H1 (cell line): ENCODE measurements around the gene VAPA. TPM values are rescaled to one million over a fixed set of nuclear protein-coding genes. Genes with fewer than 3 reads are reported as not detected.

ENCODE experiments used
- CTCF ChIA-PET: fragments of 300-600 bp; sonication (Branson Sonifier 250); formaldehyde crosslinking; loops from one replicate; lab custom pipeline; 2021; ENCODE audit not compliant: partially characterized antibody; lab: Charles Lee
- POLR2A ChIA-PET: fragments of 300-600 bp; sonication (Branson Sonifier 250); formaldehyde crosslinking; loops from one replicate; lab custom pipeline; 2021; ENCODE audit warnings: inconsistent platforms; ENCODE audit not compliant: partially characterized antibody; lab: Charles Lee
- DNase-seq, 2 experiments: peaks; one replicate each; pipeline versions ENCODE4 v3.0.0 to v3.0.0-alpha.2; 2010 to 2022; ENCODE audit warnings: low spot score in 2 of 2, low read depth in 1 of 2, mixed read lengths in 1 of 2
- FAIRE-seq: peaks from 2 replicates; lab custom pipeline; 2011; peaks lifted over from hg19 to GRCh38; lab: Jason Lieb, UNC
- H2AFZ ChIP-seq: 2 replicates; pipeline ENCODE4 v1.8.1; 2012; ENCODE audit warnings: low read length, inconsistent platforms
- H2AK5ac ChIP-seq: 2 replicates; pipeline ENCODE4 v1.6.1; 2013; ENCODE audit warnings: low read depth, low read length
- H2BK120ac ChIP-seq: replicated peaks from 2 replicates; pipeline ENCODE3; 2013; ENCODE audit warnings: low read depth, low read length, inconsistent platforms
- H2BK12ac ChIP-seq: 2 replicates; pipeline ENCODE4 v1.6.1; 2013; ENCODE audit warnings: low read depth, low read length
- H2BK15ac ChIP-seq: 2 replicates; pipeline ENCODE4 v1.6.1; 2013; ENCODE audit warnings: low read length
- H2BK20ac ChIP-seq: 2 replicates; pipeline ENCODE4 v1.6.1; 2013; ENCODE audit warnings: low read length
- H2BK5ac ChIP-seq: 2 replicates; pipeline ENCODE4 v1.6.1; 2013; ENCODE audit warnings: low read depth, low read length
- H3K14ac ChIP-seq: 2 replicates; pipeline ENCODE4 v1.6.1; 2013; ENCODE audit warnings: inconsistent platforms; ENCODE audit not compliant: insufficient read length
- H3K18ac ChIP-seq: 2 replicates; pipeline ENCODE4 v1.6.1; 2013; ENCODE audit warnings: low read length; ENCODE audit errors: extremely low read depth
- H3K23ac ChIP-seq: 2 replicates; pipeline ENCODE4 v1.6.1; 2013; ENCODE audit warnings: inconsistent platforms; ENCODE audit not compliant: insufficient read length
- H3K23me2 ChIP-seq: 2 replicates; pipeline ENCODE4 v1.6.1; 2013; ENCODE audit warnings: low read depth, low read length
- H3K27ac ChIP-seq: 2 replicates; pipeline ENCODE4 v1.6.1; 2011; ENCODE audit warnings: low read depth, low read length, inconsistent platforms
- H3K27me3 ChIP-seq, 4 experiments: replicated peaks in 1 of 4; 1 replicate in 1 of 4; 2 replicates in 3 of 4; pipeline versions ENCODE4 v1.6.1 to v1.8.1; 2011 to 2013; ENCODE audit warnings: low read length in 3 of 4, mild to moderate bottlenecking in 3 of 4, inconsistent platforms in 2 of 4, mixed read lengths in 2 of 4, moderate library complexity in 1 of 4; ENCODE audit not compliant: control insufficient read depth in 3 of 4, insufficient read depth in 3 of 4; ENCODE audit errors: extremely low read depth in 1 of 4
- H3K36me3 ChIP-seq, 4 experiments: 2 replicates each; pipeline versions ENCODE4 v1.6.1 to v1.8.1; 2011 to 2013; ENCODE audit warnings: mild to moderate bottlenecking in 4 of 4, low read length in 3 of 4, moderate library complexity in 2 of 4, control low read depth in 1 of 4, inconsistent platforms in 1 of 4; ENCODE audit not compliant: insufficient read depth in 4 of 4, control insufficient read depth in 2 of 4
- H3K4ac ChIP-seq: replicated peaks from 2 replicates; pipeline ENCODE3; 2013; ENCODE audit warnings: low read length, low read depth, mixed read lengths, inconsistent platforms; ENCODE audit not compliant: insufficient read length
- H3K4me1 ChIP-seq, 4 experiments: replicated peaks in 1 of 4; 1 replicate in 1 of 4; 2 replicates in 3 of 4; pipeline versions ENCODE4 v1.6.1 to v1.8.1; 2011 to 2013; ENCODE audit warnings: low read length in 3 of 4, inconsistent platforms in 2 of 4, mixed read lengths in 1 of 4; ENCODE audit not compliant: insufficient read depth in 4 of 4, control insufficient read depth in 3 of 4
- H3K4me2 ChIP-seq, 2 experiments: 2 replicates each; pipeline versions ENCODE4 v1.6.1 to v1.8.1; 2011 to 2013; ENCODE audit warnings: low read depth in 2 of 2, low read length in 2 of 2, control low read depth in 1 of 2, inconsistent platforms in 1 of 2, mild to moderate bottlenecking in 1 of 2; ENCODE audit not compliant: insufficient read depth in 1 of 2
- H3K4me3 ChIP-seq, 4 experiments: fragments of 200-600, 300-600 bp in 1 of 4; sonication (generic), shearing (Covaris generic), sonication (Bioruptor Twin) in 1 of 4; 2 replicates each; pipeline versions ENCODE4 v1.5.1 to v1.8.1; 2011 to 2016; ENCODE audit warnings: low read length in 4 of 4, low read depth in 3 of 4, control low read depth in 2 of 4, inconsistent platforms in 2 of 4, mild to moderate bottlenecking in 2 of 4, mixed read lengths in 1 of 4, moderate library complexity in 1 of 4; ENCODE audit not compliant: insufficient read depth in 2 of 4; ENCODE audit errors: extremely low read depth in 1 of 4
- H3K56ac ChIP-seq: replicated peaks from 2 replicates; pipeline ENCODE3; 2013; ENCODE audit warnings: low read depth, mild to moderate bottlenecking, mixed read lengths, low read length, inconsistent platforms; ENCODE audit not compliant: insufficient read length
- H3K79me1 ChIP-seq: 2 replicates; pipeline ENCODE4 v1.6.1; 2013; ENCODE audit warnings: low read depth, low read length, control low read depth
- H3K79me2 ChIP-seq, 2 experiments: 2 replicates each; pipeline versions ENCODE4 v1.6.1 to v1.8.1; 2012 to 2013; ENCODE audit warnings: low read length in 2 of 2, mild to moderate bottlenecking in 2 of 2, inconsistent platforms in 1 of 2; ENCODE audit not compliant: insufficient read depth in 2 of 2, control insufficient read depth in 1 of 2
- H3K9ac ChIP-seq, 4 experiments: replicated peaks in 1 of 4; 1 replicate in 1 of 4; 2 replicates in 3 of 4; pipeline versions ENCODE4 v1.6.1 to v1.8.1; 2011 to 2013; ENCODE audit warnings: low read depth in 3 of 4, low read length in 3 of 4, control low read depth in 2 of 4, mild to moderate bottlenecking in 2 of 4, moderate library complexity in 2 of 4, inconsistent platforms in 1 of 4; ENCODE audit errors: extremely low read depth in 1 of 4
- H3K9me3 ChIP-seq, 2 experiments: 2 replicates each; pipeline versions ENCODE4 v1.6.1 to v1.8.1; 2012 to 2013; ENCODE audit warnings: mild to moderate bottlenecking in 2 of 2, moderate library complexity in 2 of 2, control low read depth in 1 of 2, inconsistent platforms in 1 of 2, low read depth in 1 of 2, low read length in 1 of 2, mixed read lengths in 1 of 2; ENCODE audit not compliant: insufficient read depth in 2 of 2
- H4K20me1 ChIP-seq, 2 experiments: replicated peaks in 1 of 2; 2 replicates each; pipeline versions ENCODE3 to v1.8.1; 2011 to 2013; ENCODE audit warnings: inconsistent platforms in 2 of 2, low read length in 2 of 2, mild to moderate bottlenecking in 1 of 2; ENCODE audit not compliant: insufficient read depth in 2 of 2, control insufficient read depth in 1 of 2
- H4K5ac ChIP-seq: 2 replicates; pipeline ENCODE4 v1.6.1; 2013; ENCODE audit warnings: low read length, low read depth, mixed read lengths, inconsistent platforms; ENCODE audit not compliant: insufficient read length
- H4K8ac ChIP-seq: 2 replicates; pipeline ENCODE4 v1.8.0; 2013; ENCODE audit warnings: mild to moderate bottlenecking, moderate library complexity, low read length, inconsistent platforms; ENCODE audit not compliant: insufficient read depth; ENCODE audit errors: extremely low read depth
- H4K91ac ChIP-seq: replicated peaks from 2 replicates; pipeline ENCODE3; 2013; ENCODE audit warnings: low read length, mixed read lengths, inconsistent platforms; ENCODE audit not compliant: insufficient read length
- RFX5 ChIP-seq: IDR thresholded peaks from 2 replicates; pipeline ENCODE4 v1.6.1; 2011; ENCODE audit warnings: low read depth, low read length, improper control_type of control experiment, borderline replicate concordance
- SIRT6 ChIP-seq: IDR thresholded peaks from one replicate; pipeline ENCODE4 v1.7.1; 2012; ENCODE audit warnings: low read length, inconsistent platforms
- WGBS, 2 experiments: shearing (Covaris generic) in 1 of 2; methylation state at CpG; one replicate each; pipeline versions ENCODE4 v1.1.6 to v1.1.7; 2013 to 2015; ENCODE audit warnings: low lambda C conversion rate in 2 of 2, mixed read lengths in 2 of 2, inconsistent platforms in 1 of 2, low coverage in 1 of 2, missing lambda C conversion rate in 1 of 2; ENCODE audit not compliant: insufficient replicate concordance in 2 of 2, insufficient coverage in 1 of 2, insufficient read length in 1 of 2; ENCODE audit errors: extremely low coverage in 1 of 2, missing lambda C conversion rate in 1 of 2; 5-methylcytosine and 5-hydroxymethylcytosine counted together
- polyA plus RNA-seq, 7 experiments: library from polyadenylated mRNA; depleted of rRNA in 3 of 7; stranded (reverse) in 5 of 7; unstranded in 2 of 7; fragments of >200 nt in 5 of 7; fragments of 200-250 nt in 2 of 7; gene quantifications; 1 replicate in 5 of 7; 2 replicates in 1 of 7; 4 replicates in 1 of 7; pipeline versions ENCODE4 v1.2.1 to v1.2.3, GENCODE V29; 2011 to 2013; ENCODE audit warnings: missing spikeins in 2 of 7, mixed read lengths in 2 of 7
- total RNA-seq: library from RNA; stranded (reverse); fragmentation: NEBNext Ultra II Directional; extraction: Animal tissue kit (Norgen Biotek cat#: 25700); gene quantifications from 2 replicates; pipeline ENCODE4 v1.2.1, GENCODE V29; 2021

VAPA gene
- total and polyA plus RNA-seq, 2 of the 8 experiments (the other 6 are each of a cell fraction or from before 2014, with no cell fraction given), result 79.7 to 130 TPM

DNA sequence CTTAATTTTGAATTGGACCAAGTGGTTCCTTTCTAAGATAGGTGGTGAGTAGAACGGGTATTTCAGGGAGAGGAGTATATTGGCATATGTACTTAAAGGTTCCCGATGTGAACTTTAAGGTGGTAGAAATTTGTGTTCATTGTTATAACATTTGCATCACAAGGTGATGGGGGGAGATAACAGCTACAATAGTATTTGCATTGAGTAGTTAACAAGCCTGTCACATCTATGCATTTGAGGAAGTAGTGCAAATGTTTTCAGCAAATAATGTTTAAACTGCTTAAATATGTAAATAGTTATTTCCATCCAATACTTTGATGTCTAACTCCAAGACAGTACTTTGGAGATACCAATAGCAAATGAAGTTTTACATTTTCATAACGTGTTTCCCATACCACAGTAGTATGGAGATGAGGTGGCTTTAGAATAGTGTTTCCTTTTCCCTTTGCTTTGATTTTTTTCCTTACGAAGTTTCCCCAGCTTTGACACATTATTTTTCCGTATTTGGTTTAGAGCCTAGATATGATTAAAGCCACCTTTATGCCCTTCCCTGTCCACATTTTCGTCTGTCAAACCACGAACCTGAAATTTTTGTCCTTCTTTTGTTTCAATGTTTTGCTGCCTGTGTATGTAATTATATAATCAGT is 46.6 kb downstream of the VAPA start:
- no peak overlapping the region for H3K14ac ChIP-seq
- H2AK5ac ChIP-seq, result no peak overlapping the region
- no peak overlapping the region for H2BK12ac ChIP-seq
- H3K23ac ChIP-seq, result no peak overlapping the region
- H3K4me1 ChIP-seq, result peaks cover 0 to 6% (median 2%) of the 10 kb centered on the region in 4 experiments; a peak in 3 of 7 replicates
- no peaks in the 10 kb centered on the region for H3K27me3 ChIP-seq
- H2BK5ac ChIP-seq, result no peak overlapping the region
- no peaks in the 10 kb centered on the region for H3K79me2 ChIP-seq
- WGBS, 2 experiments, result 78% methylated on average over 7 of the region's 7 CpGs; no CpG with 5 or more reads in 1 of the 2 experiments
- no peaks in the 10 kb centered on the region for H4K20me1 ChIP-seq
- ChIA-PET CTCF (interaction anchor here (0.6 kb wide), 2 partner anchors 508 to 577 kb away, joined by 3 read pairs; no protein-coding TSS in a partner anchor), POLR2A (interaction anchor here (0.8 to 1.1 kb wide), 3 partner anchors 10 to 565 kb away, joined by 3 to 4 read pairs (median 3); partner anchors contain the start of gene NAPG)
- H3K36me3 ChIP-seq, result no peaks in the 10 kb centered on the region
- no peak overlapping the region for H4K91ac ChIP-seq
- no peak overlapping the region for H4K8ac ChIP-seq
- no peak overlapping the region for H3K9ac ChIP-seq
- no peak overlapping the region for H2BK20ac ChIP-seq
- TF ChIP-seq SIRT6 (no peak), RFX5 (no peak)
- no peaks in the 10 kb centered on the region for H3K23me2 ChIP-seq
- H3K4me2 ChIP-seq, result no peak overlapping the region
- no peak overlapping the region for H3K27ac ChIP-seq
- H2AFZ ChIP-seq, result no peak overlapping the region
- no peak overlapping the region for H4K5ac ChIP-seq
- no peak overlapping the region for H3K56ac ChIP-seq
- no peak overlapping the region for H3K4me3 ChIP-seq
- H3K79me1 ChIP-seq, result no peaks in the 10 kb centered on the region
- H3K4ac ChIP-seq, result no peak overlapping the region
- no peak overlapping the region for H2BK120ac ChIP-seq
- no peak for DNase-seq
- H3K18ac ChIP-seq, result no peak overlapping the region
- FAIRE-seq, result no peak
- no peak overlapping the region for H2BK15ac ChIP-seq
- H3K9me3 ChIP-seq, result no peaks in the 10 kb centered on the region
